ENCODE measurements around the gene SLC2A4.

DNA sequence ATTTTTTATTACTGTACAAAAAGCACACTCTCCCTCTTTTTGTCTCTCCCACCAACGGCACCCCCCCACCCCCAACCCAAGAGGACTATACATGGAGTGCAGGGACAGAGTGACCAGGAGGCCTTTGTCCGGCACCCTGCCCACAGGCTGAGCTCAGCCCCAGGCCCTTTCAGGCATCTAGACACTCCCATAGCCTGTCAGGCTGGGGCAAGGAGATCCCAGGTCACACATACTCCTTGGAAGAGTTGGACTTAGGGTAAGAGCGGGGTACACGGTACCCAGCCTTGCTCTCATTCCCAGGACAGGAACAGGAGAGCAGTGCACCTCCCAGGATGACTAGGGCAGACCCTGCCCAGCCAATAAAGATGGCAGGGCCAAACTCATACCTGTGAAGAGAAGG, 21.4 kb upstream of the SLC2A4 start:
- TF ChIP-seq, protein P1, sequence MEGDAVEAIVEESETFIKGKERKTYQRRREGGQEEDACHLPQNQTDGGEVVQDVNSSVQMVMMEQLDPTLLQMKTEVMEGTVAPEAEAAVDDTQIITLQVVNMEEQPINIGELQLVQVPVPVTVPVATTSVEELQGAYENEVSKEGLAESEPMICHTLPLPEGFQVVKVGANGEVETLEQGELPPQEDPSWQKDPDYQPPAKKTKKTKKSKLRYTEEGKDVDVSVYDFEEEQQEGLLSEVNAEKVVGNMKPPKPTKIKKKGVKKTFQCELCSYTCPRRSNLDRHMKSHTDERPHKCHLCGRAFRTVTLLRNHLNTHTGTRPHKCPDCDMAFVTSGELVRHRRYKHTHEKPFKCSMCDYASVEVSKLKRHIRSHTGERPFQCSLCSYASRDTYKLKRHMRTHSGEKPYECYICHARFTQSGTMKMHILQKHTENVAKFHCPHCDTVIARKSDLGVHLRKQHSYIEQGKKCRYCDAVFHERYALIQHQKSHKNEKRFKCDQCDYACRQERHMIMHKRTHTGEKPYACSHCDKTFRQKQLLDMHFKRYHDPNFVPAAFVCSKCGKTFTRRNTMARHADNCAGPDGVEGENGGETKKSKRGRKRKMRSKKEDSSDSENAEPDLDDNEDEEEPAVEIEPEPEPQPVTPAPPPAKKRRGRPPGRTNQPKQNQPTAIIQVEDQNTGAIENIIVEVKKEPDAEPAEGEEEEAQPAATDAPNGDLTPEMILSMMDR (IDR thresholded peaks at IDR 0.05), result no peak
- TF ChIP-seq POLR2A (IDR thresholded peaks at IDR 0.05), result no peak
